COLO829 (cell line): ENCODE measurements around the gene DCUN1D2.
"Not testable (repeated sequence)": the region's sequence is repeated elsewhere in the genome, so short reads cannot be mapped to it uniquely, and the experiment has no call there.

Experiments used
- DNase-seq: peaks from one replicate; pipeline ENCODE4 v3.0.0; 2012; ENCODE audit warnings: low spot score

DCUN1D2 gene

GRCh38 chr13:113465300-113465699, 25.2 kb downstream of the DCUN1D2 start:
- no peak for DNase-seq

DNA sequence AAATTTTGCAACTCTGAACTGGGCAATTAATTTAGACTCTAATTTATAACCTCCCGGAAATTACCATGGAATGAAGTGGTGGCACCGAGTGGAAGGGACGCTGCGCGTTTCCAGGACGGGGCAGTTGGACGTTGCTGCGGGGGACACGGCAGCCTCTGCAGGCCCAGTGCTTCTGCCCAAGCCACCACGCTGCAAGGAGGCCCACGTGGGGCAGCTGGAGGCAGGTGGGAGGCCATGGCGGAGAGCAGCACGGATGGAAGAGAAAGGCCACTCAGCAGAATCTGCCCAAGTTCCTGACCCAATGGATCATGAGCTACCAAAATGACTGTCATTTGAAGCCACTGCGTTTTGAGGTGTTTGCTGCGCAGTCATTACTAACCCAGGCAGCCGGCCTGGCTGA, 26.0 kb downstream of the DCUN1D2 start:
- DNase-seq = no peak

DNA sequence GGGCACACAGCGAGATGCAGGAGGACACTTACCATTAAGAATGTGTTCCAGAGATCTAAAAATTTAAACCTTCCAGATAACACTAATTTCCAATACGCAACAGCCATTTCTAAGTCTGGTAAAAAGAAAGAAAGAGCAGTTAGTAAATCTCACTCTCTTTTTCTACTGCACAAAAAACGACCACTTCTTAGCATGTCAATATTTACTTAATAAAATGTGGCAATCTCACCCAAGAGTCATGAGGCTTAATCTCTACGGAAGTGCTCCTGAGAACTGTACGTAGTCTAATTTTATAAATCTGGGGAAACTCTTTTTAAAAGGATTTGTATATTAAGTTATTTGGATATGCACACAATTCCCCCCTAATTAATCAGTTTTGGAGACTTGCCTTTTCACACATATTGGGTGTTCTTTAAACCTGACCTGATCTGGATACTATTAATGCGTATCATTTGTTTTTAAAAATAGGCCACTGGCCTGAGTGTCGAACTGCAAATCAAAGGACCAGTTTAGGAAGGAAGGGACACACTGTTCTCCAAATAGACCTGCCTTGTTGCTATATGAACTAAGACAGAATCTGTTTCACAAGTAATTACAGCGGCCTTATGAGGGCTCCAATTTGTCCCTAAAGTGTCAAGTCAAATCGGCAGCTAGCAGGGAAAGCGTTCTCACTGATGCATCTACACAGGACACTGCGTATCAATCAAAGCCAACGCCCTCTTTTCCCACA, 29.3 kb downstream of the DCUN1D2 start:
- DNase-seq = no peak

GRCh38 chr13:113460599-113460998, 29.9 kb downstream of the DCUN1D2 start:
- DNase-seq = no peak

- no peak for DNase-seq
These were observed 30.4 kb downstream of the DCUN1D2 start for GRCh38 chr13:113460064-113460555.

DNA sequence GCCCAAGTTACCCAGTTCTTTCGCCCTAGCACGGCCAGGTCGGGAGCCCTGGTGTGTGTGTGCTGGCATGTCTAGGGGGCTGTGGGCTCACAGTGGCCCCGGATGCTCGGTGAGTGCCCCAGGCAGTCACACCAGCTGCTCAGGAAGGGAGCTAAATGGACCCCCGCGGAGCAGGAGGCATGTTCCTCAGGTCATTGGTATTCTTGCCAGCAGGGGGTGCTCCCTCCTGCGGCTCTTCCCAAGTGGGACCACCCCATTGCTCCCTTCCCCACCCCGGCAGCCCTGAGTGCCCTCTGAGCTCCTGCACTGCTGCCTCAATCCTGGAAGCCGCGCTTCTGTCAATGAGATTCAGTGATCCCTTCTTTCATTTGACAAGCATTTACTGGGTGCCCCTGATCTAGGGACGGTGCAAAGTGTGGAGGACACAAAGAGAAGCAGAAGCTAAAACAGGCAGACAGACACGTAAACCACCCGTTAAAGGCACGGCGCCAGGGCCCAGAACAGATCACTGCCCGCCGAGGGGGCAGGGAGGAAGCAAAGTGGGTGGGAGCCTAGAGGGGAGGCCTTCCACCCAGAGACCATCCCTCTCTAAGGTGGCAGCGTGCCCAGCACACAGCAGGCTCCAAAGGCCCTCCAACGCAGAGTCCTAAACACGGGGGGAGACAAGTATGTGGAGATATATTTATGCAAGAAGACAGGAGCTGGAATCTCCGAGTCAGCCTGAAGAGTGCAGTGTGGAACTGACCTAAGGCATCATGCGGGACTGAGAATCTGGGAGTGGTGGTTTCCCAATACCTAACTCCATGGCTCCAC, 32.1 kb downstream of the DCUN1D2 start:
- no peak for DNase-seq

DNA sequence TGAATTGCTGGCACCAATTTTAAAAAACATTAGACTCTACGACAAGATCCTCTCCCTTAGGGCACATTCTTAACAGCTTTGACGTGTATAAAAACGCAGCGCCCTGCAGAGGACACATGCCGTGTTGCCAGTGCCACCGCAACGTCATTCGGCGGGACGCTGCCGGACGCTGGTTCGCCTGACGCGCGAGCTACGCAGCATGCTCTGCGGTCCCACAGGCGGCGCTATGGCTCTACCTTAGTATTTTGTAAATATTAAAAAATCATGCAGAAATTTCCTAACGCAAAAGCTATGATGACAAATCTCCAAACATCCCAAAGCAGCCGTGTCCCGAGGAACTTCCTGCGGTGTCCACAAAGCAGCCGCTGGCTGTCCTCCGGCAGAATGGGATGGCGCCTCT, 33.0 kb downstream of the DCUN1D2 start:
- no peak for DNase-seq

DNA sequence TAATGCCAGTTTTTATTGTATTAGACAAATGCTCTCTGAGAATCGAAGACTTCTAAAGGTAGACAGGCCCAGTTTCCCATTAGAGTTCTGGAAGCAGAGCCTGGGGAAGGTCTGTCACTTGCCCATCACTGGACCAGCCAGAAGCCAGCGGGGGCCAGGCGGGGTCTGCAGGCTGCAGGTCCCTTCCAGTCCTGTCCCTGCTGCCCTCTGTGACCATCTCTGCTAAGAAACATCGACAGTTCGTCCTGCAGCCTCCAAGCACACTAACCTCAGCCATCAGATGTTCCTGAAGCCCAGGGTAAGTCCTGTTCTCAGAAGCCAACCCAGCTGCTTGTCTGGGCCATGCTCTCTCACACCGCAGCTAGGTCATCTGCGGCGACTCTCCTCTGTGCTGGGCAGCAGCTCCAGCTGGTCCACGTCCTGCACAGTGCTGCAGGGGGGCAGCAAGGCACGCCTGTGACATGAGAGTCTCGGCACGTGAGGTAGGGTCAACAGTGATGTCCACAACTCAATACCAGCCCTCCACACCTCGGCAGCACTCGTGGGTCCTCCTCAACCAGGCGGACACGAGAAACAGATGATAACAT, 34.3 kb downstream of the DCUN1D2 start:
- no peak for DNase-seq

DNA sequence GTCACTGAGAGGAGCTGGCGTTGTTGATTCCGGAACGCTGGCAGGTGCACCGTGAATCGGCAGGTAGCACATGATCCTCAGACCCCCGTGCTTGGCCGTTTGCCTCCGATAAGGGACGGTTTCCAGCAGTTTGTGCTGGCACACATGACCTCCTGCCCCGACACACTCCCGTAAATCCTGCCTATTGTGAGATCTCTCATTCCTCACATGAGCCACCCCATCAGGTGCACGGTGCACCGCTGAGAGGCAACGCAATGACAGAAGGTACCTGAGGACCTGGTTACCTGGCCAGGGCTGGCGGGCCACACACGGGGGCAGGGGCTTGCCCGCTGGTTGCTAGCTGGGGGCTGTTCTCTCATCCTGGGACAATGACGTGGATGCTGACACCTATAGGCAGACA, 35.1 kb downstream of the DCUN1D2 start:
- DNase-seq = no peak

- no peak for DNase-seq
These were observed 35.6 kb downstream of the DCUN1D2 start for GRCh38 chr13:113454936-113455335.

GRCh38 chr13:113452942-113453901, 37.3 kb downstream of the DCUN1D2 start, which contains the start of gene ADPRHL1:
Gene ADPRHL1, minus strand, starts transcription at chr13:113453488. Its CDS starts 51 bp downstream, at chr13:113453437.
- DNase-seq = no peak

DNA sequence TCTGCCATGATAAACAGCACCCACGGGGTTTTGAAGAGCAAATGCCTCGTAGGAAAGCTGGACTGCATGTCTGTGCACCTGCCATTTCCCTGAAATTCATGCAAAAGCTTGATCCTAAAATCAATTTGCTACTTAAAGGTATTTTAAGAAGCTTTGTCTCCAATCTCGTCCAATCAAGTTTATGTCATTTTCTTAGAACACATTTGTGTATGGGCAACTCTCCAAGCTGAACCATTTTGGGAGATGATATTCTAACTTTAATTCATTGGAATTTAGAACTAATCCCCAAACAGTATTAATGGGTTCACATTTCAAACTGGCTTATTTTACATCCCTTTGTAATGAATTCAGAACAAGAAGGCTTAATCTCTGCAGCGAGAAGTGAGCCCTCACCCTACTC, 38.0 kb downstream of the DCUN1D2 start:
- no peak for DNase-seq

DNA sequence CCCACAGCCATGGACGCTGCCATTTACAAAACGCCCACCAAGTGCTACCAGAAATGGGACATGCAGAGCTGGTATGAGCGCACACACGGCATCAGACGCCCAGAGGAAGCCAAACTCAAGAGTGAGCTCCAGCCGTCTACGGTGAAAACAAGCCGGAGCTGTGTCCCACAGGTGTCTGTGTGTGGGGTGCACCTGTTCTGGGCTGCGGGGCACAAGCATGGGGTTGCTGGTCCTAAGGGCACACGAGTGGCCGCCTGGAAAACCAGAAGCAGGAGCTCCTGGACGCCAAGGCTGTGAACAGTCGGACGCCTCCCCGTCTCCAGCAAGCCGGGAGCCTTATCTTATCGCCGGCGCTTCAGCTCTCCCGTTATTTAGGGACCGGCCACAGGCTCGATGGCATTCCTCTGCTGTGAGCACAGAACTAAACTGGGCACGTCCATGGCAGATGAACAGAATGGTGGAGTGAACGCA, 38.5 kb downstream of the DCUN1D2 start:
- no peak for DNase-seq

- not testable (repeated sequence) for DNase-seq
These were observed 39.5 kb downstream of the DCUN1D2 start for GRCh38 chr13:113450861-113451620.

DNA sequence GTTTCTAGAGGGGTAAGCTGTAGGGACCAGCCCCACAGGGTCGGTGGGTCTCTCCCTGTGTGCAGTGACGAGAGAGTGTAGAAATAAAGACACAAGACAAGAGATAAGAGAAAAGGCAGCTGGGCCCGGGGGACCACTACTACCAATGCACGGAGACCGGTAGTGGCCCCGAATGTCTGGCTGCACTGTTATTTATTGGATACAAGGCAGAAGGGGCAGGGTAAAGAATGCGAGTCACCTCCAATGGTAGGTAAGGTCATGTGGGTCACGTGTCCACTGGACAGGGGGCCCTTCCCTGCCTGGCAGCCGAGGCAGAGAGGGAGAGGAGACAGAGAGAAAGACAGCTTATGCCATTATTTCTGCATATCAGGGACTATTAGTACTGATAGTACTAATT, 40.2 kb downstream of the DCUN1D2 start:
- DNase-seq = not testable (repeated sequence)

DNA sequence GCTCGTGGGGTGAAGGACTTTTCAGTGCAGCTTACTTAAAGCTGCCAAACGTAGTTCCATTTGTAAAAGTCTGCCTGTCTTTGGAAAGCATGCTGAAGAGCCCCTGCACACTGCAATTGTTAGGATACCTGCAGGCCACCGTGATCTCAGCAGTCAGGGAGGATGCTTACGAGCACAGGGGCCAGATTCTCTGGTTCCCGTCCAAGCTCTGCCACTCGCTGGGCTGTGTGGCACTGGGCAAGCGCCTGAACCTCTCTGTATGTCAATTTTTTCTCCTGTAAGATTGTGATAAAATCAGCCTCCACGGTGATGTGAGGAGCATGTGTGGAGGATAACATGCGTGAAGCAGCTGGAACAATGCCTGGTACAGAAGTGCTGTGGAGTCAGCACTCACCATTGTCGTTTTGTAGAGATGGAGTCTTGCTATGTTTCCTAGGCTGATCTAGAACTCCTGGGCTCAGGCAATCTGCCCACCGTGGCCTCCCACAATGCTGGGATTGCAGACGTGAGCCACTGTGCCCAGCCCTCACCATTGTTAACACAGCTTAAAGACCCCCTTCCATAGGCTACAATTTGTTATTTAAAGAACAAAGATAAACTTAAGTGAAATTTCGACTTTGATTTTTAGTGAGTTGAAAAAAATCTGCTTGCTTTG, 40.7 kb downstream of the DCUN1D2 start:
- DNase-seq = no peak

DNA sequence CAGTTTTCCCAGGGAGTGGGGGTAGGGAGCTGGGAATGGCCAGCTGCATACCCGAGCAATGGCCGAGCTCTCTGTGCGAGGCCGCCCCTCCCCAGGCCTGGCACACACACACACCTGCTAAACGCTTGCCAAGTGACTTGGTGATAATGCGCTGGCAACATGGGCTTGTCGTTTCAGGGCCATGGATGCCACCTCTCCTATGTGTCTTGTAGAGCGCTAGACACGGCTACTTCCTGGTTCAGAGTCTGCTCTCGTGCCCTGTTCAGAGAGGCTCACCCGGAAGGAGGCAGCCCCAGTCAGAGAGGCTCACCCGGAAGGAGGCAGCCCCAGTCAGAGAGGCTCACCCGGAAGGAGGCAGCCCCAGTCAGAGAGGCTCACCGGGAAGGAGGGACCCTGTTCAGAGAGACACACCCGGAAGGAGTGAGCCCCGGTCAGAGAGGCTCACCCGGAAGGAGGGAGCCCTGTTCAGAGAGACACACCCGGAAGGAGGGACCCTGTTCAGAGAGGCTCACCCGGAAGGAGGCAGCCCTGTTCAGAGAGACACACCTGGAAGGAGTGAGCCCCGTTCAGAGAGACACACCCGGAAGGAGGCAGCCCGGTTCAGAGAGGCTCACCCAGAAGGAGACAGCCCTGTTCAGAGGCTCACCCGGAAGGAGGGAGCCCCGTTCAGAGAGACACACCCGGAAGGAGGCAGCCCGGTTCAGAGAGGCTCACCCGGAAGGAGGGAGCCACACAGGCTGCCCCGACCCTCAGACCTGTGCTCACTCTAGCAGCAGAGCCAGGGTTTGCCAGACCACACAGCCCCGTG, 41.4 kb downstream of the DCUN1D2 start:
- DNase-seq = no peak

DNA sequence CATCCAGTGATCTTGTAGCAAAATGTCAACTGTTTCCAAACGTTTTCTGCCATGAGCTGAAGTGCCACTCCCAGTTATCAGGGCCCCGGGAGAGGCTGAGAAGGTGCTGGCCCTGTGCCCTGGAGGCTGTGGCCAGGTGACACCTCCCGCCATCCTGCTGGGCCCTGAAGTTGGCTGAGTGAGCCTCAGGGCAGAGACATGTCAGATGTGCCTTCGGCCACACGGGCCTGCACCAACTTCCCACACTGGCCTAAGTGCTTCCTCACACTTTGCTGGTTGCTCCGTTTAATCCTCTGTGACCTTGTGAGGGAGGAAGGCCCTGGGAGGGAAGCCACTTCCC, 42.0 kb downstream of the DCUN1D2 start:
- DNase-seq = no peak

GRCh38 chr13:113447596-113447995, 42.9 kb downstream of the DCUN1D2 start:
- no peak for DNase-seq

DNA sequence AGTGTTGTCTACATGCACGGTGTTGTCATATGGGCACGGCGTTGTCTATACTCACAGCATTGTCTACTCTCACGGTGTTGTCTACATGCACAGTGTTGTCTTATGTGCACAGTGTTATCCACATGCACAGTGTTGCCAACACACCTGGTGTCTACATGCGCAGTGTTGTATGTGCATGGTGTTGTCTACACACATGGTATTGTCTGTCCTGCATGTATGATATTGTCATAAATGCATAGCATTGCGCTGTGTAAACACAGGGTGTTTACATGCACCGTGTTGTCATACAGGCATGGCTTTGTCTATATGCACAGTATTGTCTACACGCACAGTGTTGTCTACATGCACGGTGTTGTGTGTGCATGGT, 44.0 kb downstream of the DCUN1D2 start:
- DNase-seq = no peak
